SK-N-MC (cell line): ENCODE measurements around the gene AQP6.

Experiments used
- DNase-seq: peaks from one replicate; pipeline ENCODE4 v3.0.0-alpha.2; 2011; ENCODE audit warnings: low read depth, low spot score
- H3K27ac ChIP-seq: fragments of 200-600 bp; sonication (generic); 2 replicates; pipeline ENCODE4 v1.5.1; 2016; ENCODE audit warnings: mixed run types
- H3K36me3 ChIP-seq: fragments of 200-600 bp; sonication (generic); 2 replicates; pipeline ENCODE4 v1.6.1; 2017; ENCODE audit warnings: antibody characterized with exemption, low read length, mixed read lengths; ENCODE audit not compliant: insufficient read depth
- H3K4me3 ChIP-seq: fragments of 200-600 bp; sonication (generic); 2 replicates; pipeline ENCODE4 v1.5.1; 2016
- H3K9ac ChIP-seq: fragments of 200-600 bp; sonication (generic); 2 replicates; pipeline ENCODE4 v1.8.0; 2017; ENCODE audit warnings: mixed run types, mixed read lengths; ENCODE audit not compliant: insufficient read length
- H3K9me3 ChIP-seq: fragments of 200-600 bp; sonication (generic); 2 replicates; pipeline ENCODE4 v1.6.1; 2017; ENCODE audit warnings: low read depth, mild to moderate bottlenecking, antibody characterized with exemption, low read length, moderate library complexity, mixed read lengths
- EZH2 ChIP-seq: fragments of 200-600 bp; sonication (generic); IDR thresholded peaks from one replicate; pipeline ENCODE4 v1.6.1; 2017; ENCODE audit warnings: antibody characterized with exemption
- FOXP2 ChIP-seq: optimal IDR thresholded peaks from 2 replicates; pipeline ENCODE3; 2011; ENCODE audit warnings: mild to moderate bottlenecking, moderate library complexity; ENCODE audit not compliant: insufficient read depth; ENCODE audit errors: extremely low read length, control extremely low read depth
- POLR2AphosphoS5 ChIP-seq: IDR thresholded peaks from 2 replicates; pipeline ENCODE4 v1.6.1; 2012; ENCODE audit warnings: mild to moderate bottlenecking, low read depth, low read length, borderline replicate concordance

The AQP6 gene

DNA sequence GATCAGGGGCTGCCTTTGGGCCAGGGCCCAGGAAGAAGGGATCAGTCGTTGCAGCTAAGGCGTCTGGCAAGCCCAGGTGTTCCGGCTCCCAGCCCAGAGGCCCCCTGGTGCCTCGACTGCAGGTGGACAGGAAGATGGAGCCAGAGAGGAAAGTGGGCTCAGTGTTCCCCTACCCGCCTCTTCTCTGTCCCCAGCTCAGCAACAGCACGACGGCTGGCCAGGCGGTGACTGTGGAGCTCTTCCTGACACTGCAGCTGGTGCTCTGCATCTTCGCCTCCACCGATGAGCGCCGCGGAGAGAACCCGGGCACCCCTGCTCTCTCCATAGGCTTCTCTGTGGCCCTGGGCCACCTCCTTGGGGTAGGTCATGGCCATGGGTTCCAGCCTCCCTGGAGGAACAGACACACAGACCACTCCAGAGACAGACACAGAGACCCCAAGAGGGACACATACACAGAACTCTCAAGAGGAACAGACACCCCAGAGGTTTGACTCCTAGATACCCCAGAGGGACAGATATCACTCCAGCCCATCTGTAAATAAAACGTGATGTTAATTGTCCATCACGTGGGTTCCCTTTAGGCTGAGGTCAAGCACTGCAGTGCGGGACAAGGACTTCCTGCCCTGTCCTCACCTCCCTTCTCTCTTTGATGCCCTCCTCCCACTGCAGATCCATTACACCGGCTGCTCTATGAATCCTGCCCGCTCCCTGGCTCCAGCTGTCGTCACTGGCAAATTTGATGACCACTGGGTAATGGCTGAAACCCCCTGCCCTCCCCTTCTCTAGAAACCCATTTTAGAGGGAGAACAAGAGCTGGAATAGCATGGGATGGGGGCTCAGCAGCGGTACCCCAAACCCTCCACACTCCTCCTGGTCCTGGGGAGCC, 18.5 kb upstream of the AQP6 start:
- TF ChIP-seq POLR2AphosphoS5 (no peak), EZH2 (no peak), FOXP2 (no peak)
- no peak overlapping the region for H3K9ac ChIP-seq
- H3K4me3 ChIP-seq, result no peak overlapping the region
- H3K9me3 ChIP-seq, result no peaks in the 10 kb centered on the region
- no peaks in the 10 kb centered on the region for H3K36me3 ChIP-seq
- no peak for DNase-seq
- no peak overlapping the region for H3K27ac ChIP-seq

DNA sequence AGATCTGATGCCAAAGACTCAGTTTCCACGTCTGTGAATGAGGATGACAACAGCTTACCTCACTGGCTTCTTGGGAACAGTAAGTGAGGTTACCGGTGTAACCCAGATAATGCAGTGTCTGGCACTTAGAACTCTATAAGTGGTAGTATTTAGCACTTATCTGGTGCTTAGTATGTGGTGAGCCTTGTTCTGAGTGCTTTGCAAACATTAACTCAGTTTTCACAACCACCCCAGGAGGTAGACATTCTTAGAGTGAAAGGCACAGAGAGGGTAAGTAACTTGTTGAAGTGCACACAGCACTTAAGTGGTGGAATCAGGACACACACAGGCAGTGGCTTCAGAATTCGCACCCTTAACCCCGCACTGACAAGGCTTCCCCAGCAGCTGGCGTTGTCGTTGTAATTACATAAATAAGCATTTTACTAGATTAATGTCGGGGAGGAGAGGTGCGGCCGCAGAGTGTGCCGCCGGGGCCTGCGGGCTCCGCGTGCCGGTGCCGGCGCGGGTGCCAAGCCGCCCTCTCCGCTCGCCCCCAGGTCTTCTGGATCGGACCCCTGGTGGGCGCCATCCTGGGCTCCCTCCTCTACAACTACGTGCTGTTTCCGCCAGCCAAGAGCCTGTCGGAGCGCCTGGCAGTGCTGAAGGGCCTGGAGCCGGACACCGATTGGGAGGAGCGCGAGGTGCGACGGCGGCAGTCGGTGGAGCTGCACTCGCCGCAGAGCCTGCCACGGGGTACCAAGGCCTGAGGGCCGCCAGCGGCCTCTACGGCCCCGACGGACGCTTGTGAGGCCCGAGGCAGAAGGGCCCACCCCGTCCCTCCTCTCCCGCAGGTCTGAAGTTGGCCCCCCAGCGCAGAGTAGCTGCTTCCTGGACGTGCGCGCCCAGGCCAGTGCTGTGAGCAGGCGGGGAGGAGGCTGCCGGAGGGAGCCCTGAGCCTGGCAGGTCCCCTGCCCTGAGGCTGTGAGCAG, 17.6 kb upstream of the AQP6 start:
- Histone ChIP-seq H3K9me3 (no peaks in the 10 kb centered on the region), H3K9ac (no peak overlapping the region), H3K27ac (no peak overlapping the region), H3K4me3 (peak overlapping the region; percentile 20; the same call in 1 of the 2 replicates), H3K36me3 (no peaks in the 10 kb centered on the region)
- DNase-seq, result no peak
- TF ChIP-seq EZH2, result peak; percentile 67
- TF ChIP-seq FOXP2, result no peak
- no peak for TF ChIP-seq POLR2AphosphoS5

DNA sequence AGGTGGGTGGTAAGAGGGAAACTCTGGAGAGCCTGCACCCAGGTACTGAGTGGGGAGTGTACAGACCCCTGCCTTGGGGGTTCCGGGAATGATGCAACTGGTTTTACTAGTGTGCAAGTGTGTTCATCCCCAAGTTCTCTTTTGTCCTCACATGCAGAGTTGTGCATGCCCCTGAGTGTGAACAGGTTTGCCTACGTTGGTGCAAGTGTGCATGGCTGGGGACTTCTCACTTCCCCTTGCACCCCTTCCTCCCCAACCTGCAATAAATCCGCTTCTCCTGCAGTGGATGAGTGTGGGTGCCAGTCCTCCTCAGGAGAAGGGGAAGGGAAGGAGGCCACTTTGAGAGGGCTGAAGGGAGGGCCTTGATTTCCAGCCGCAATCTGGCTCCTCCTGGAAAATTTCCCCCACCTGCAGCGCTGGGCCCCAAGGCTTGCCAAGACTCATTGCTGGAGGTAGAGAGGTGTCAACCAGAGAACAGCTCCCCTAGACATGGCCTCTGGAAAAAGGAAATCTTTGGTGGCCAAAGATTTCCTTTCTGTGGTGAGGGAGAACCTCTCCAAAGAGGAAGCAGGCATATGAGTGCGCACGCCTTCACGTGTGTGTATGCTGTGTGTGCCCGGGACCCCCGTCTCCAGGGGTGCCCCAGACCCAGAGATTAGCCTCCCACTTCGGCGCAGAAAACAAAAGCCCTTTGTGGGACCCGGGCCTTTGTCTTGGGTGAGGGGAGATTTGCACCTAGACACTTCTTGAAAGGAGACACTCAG, 16.7 kb upstream of the AQP6 start:
- H3K9ac ChIP-seq, result no peak overlapping the region
- no peaks in the 10 kb centered on the region for H3K36me3 ChIP-seq
- no peak overlapping the region for H3K4me3 ChIP-seq

DNA sequence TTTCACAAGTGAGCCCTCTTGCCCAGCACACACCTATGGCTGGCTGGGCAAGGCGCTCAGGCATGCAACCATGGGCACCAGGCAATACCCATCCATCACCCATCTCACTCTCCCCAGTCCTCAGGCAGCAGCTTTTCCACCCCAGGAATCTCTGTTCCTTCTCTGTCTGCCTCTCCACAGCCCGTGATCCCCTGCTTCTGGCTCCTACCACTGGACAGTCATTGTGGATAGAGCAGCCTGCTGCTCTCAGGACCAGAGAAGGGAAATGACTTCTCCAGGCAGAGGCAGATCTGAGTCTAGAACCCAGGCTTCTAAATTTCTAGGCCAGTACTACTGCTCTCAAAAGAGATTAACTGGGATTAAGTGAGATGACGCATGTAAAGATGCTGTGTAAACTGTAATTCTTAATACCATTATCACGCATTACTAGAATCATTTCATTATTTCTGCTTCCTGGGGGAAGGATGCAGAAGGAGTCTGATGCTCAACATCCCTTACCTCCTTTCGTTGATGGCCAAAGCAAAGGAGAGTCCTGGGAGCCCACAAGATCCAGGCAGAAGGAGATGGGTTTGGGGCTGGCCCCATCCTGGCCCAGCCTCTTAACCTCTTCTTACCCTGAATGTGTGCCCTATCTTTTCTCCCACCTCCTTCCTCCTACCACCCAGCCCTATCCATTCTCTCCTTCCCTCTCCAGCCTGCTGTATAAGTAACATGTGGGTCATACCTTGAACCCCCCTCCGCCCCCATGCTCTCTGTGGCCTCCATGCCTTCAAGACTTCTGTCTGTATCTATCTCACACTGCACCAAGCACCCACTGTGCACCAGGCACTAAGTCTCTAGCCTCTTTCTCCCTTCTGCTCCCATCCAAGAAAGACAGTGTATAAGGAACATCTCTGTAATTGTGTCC, 15.8 kb upstream of the AQP6 start:
- H3K4me3 ChIP-seq, result no peak overlapping the region
- H3K9ac ChIP-seq, result no peak overlapping the region
- no peaks in the 10 kb centered on the region for H3K36me3 ChIP-seq
- DNase-seq, result no peak
- no peak for TF ChIP-seq FOXP2
- no peak for TF ChIP-seq EZH2
- TF ChIP-seq POLR2AphosphoS5, result no peak
- no peaks in the 10 kb centered on the region for H3K9me3 ChIP-seq
- H3K27ac ChIP-seq, result no peak overlapping the region

More for the DNA sequence above, 16.7 kb upstream of the AQP6 start:
- Histone ChIP-seq H3K27ac (no peak overlapping the region), H3K9me3 (no peaks in the 10 kb centered on the region)
- DNase-seq, result no peak
- TF ChIP-seq EZH2 (no peak), POLR2AphosphoS5 (no peak), FOXP2 (no peak)

DNA sequence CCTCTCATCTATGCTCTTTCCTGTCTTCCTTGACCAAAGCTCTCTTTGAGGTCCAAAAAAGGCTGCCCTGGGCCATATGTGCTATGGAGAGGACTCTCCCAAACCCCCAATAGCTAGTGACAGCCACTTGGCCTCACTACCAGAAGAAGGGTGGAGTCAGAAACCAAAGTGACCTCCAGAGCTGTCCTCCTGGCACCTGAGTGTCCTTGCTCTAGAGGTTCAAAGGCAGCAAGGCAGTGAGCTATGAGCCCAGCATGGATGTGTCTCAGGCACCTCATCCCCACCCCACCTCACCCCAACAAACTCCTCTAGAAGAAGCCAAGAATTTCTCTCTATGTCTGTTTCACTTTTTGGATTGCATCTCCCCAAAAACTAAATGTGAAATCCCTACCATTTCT, 15.2 kb upstream of the AQP6 start:
- Histone ChIP-seq H3K9me3 (no peaks in the 10 kb centered on the region), H3K27ac (no peak overlapping the region), H3K36me3 (no peaks in the 10 kb centered on the region), H3K9ac (no peak overlapping the region), H3K4me3 (no peak overlapping the region)
- DNase-seq, result no peak
- TF ChIP-seq EZH2 (no peak), FOXP2 (no peak), POLR2AphosphoS5 (no peak)

DNA sequence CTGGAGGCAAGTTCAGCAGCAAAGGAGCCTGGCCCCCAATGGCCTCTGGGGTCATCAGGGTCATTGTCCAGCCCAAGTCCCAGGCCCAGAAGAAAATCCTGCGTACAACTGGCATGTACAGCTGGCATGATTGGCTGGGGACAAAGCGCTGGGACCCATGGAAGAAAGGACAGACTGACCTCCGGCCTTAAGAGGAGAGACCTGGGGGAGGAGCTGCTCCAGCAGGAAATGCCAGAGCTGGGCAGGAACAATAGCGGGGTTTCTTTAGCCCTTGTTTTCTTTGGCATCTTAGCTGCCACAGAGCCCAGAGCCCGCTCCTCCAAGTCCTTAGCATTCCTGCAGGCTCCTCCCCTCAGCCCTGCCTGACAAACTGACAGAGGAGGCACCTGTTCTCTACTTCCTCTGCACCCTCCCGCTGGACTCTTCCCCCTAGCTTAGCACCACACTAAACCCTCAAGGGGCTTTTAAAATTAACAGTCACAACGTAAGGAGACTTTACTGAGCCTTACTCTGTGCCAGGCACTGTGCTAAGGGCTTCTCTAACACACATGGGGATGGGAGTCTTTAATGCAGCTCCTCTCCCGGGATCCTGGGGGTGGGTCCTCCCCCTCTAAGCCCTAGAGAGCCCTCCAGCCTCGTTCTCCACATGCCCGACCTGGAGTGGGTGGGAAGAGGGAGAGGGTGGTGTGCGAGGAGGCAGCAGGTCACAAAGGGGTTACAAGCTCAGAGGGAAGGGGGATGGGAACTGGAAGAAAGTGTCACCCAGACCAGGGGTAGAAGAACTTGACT, 12.9 kb upstream of the AQP6 start:
- no peak for DNase-seq
- Histone ChIP-seq H3K36me3 (no peaks in the 10 kb centered on the region), H3K9me3 (no peaks in the 10 kb centered on the region), H3K9ac (no peak overlapping the region), H3K27ac (no peak overlapping the region), H3K4me3 (no peak overlapping the region)
- TF ChIP-seq EZH2, result no peak
- TF ChIP-seq FOXP2, result no peak
- TF ChIP-seq POLR2AphosphoS5, result no peak
